ENCODE measurements around the gene RYR3.

Gene RYR3

GRCh38 chr15:33448961-33449606, 138.3 kb downstream of the RYR3 start:
- no peak for DNase-seq (ENCODE audit: low read depth in 2 of 2)

- no peak for DNase-seq (ENCODE audit: low read depth in 2 of 2)
Measured at GRCh38 chr15:33449810-33450209, 139.0 kb downstream of the RYR3 start.

DNA sequence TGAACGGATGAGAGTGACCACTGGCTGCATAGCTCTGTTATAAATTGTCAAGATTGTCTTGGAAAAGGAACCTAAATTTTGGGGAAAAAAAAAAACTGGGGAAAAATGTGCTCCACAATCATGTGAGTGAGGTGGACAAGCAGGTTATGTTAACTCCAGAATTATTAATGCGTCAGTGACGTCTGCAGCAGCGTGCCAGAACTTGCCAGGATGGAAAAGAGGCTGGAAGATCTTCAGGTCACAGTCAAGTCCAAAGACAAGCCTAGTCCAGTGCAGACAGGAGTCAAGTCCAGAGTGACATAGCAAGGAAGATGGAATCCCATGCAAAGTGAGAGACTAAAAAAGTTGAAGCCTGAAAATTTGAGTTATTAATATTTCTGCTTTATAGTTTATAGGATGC, 140.6 kb downstream of the RYR3 start:
- DNase-seq (ENCODE audit: low read depth in 2 of 2): no peak

GRCh38 chr15:33453761-33454160, 143.0 kb downstream of the RYR3 start:
- DNase-seq (ENCODE audit: low read depth in 2 of 2): no peak

DNA sequence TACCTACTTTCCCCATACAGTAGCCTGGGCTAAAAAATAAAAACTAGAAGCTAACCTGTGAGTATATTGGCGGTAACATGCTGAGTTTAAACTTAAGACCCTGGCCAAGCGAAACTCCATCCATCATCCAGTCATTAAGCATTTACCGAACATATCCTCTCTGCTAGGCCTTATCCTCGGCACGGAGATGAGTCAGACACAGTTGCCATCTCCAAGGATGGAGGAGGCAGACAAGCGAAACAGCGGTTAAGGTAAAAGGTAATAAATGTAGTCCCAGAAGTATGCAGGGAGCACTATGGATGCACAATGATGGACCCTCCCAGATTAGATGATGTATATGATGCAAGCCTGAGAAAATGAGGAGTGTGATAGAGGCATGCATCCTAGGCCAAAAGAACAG, 143.6 kb downstream of the RYR3 start:
- DNase-seq (ENCODE audit: low read depth in 2 of 2): no peak

GRCh38 chr15:33454996-33455395, 144.2 kb downstream of the RYR3 start:
- no peak for DNase-seq (ENCODE audit: low read depth in 2 of 2)

GRCh38 chr15:33458421-33458820, 147.7 kb downstream of the RYR3 start:
- no peak for DNase-seq (ENCODE audit: low read depth in 2 of 2)

DNA sequence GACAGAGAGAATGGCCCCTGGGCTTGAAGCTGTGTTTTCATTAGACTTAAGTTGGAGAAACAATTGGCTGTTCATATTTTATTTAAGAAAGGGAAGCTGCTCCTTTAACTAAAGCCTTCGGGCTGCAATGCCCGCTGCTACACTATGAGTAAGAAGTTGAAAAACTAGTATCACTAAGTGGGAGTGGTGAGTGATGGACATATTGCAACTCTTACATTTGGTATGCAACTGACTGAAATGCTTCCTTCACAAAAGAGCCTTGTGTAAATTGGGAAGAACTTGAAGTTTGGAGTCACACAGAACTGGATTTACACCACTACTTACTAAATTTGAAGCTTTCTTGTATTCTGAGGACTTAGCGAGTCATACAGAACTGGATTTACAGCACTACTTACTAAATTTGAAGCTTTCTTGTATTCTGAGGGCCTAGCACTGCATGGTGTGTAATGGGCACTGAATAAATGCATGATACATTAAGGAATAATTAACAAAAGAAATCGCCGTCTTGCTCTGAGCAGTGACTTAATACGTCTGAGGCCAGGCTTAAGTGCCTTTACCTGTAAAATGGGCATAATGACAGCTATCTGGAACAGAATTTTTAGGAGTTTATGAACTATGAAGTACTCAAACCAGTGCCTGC, 149.5 kb downstream of the RYR3 start:
- DNase-seq (ENCODE audit: low read depth in 2 of 2): no peak

DNA sequence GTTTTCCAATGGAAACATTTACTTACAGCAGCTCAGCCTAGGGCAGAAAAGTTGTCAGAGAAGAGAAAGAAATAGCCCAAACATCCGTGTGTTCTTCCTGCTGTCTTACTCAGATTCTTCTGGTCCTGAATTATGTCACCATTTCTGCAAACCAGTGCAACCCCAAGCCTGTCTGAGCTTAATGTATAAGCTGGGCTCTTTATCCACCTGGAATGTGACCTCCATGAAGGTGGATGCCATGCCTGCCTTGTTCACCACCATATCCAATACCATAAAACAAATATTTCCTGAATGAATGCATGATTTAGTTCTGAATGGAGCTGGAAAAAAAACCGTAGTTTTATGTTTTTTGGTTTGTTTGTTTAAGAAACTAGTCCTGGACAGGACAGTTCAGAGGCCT, 150.9 kb downstream of the RYR3 start:
- DNase-seq (ENCODE audit: low read depth in 2 of 2): no peak

DNA sequence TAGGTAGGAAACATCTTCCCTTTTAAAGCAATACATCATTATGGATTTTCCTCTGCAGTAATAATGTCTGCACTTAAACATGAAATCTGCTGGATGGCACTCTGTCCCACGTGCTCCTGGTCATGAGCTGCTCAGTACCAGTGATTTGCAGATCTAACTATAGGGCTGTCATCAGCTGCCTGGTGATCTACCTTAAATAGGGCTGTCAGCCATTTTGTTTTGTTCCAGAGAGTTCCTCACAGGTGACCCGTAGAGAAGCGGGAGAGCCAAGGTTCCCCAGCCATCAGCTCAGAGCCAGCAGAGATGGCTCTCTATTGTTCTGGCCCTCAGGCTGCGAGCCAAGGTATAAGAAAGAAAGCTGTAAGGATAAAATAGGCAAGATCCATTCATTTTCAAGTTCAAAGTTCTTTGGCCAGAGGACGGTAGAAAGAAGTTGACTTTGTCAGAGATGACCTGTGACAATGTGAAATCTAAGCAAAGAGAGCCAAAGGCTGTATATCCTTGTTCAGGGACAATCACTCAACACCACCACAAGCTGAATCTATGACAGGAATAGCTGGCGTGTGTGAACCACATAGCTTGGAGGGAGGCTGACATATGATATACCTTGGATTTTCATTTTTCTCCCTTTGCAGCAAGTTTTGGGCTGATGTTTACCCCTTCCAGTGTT, 156.5 kb downstream of the RYR3 start:
- no peak for DNase-seq (ENCODE audit: low read depth in 2 of 2)

DNA sequence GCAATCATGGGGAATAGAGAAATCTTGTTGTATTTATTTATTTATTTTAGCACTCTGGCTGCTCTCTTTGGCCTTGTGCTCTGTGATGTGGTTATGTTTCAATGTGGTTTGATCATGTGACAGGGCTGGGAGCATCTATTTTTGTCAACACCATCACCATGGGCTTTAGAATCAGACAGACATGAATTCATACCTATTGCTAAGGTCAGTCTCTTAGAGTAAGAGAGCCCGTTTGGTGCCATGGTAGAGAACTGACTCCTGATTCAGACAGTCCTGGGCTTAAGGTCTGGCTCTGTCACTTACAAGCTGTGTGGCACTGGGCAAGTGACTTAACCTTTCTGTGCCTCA, 157.0 kb downstream of the RYR3 start:
- DNase-seq (ENCODE audit: low read depth in 2 of 2): no peak

DNA sequence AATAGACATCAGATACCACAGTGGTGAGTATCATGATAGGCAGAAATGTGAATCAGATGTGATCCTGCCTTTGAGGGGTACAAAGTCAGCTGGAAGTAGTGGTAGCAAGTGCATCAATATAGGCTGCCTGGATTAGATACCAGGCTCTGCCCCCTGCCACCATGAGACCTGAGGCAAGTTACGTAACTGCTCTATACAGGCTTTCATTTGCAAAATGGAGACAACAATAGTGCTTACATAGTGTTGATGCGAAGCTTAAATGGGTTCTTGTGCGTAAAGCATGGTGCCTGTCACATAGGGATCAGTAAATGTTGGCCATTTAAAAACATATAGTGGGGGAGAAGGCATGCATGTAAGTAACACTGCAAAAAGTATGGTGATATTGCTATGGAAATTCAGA, 158.0 kb downstream of the RYR3 start:
- no peak for DNase-seq (ENCODE audit: low read depth in 2 of 2)

DNA sequence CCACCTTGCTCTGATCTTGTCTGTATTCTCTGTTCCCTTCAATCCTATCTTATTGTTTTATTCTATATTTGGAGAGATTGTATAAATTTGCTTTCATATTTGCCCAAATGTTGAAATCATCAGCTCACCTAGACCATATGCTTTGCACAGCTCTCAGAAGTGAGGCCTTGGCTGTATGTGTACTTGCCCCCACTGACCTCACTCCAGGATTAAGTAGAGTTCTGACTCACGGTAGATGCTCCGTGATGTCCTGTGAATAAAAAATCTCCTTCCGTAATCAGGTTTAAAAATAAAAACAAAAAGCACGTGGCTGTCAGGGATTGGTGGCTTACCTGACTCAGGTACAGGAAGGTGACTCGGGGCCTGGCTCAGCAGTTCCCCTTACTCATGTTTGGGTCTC, 162.2 kb downstream of the RYR3 start:
- DNase-seq (ENCODE audit: low read depth in 2 of 2): no peak

GRCh38 chr15:33473714-33474113, 162.9 kb downstream of the RYR3 start:
- DNase-seq (ENCODE audit: low read depth in 2 of 2): no peak

DNA sequence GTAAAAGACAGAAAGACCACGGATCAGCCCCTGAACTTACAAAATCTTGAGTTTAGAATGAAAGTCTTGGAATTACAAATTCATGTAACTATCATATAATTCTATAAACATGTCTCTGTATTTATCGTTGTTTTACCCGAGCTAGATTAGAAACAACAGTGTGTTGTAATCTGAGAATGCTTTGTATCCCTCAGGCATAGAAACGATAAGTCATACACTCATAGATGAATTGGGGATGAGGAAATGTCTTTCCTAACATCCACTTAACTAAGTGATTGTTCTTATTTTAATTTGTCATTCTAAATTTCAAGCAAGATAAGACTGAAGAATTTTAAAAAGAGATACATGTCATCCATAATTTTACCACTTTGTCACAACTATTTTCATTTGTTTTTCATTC, 165.3 kb downstream of the RYR3 start:
- no peak for DNase-seq (ENCODE audit: low read depth in 2 of 2)

GRCh38 chr15:33476908-33477307, 166.1 kb downstream of the RYR3 start:
- no peak for DNase-seq (ENCODE audit: low read depth in 2 of 2)

DNA sequence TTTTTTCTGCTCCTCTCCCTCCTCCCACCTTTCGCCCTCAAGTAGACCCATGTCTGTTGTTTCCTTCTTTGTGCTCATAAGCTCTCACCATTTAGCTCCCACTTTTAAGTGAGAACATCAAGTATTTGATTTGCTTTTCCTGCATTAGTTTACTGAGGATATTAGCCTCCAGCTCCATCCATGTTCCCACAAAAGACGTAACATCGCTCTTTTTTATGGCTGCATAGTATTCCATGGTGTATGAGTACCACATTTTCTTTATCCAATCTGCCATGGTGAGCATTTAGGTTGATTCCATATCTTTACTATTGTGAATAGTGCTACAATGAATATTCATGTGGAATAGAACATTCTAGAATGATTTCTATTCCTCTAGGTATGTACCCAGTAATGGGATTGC, 178.6 kb downstream of the RYR3 start:
- DNase-seq (ENCODE audit: low read depth in 2 of 2): no peak

DNA sequence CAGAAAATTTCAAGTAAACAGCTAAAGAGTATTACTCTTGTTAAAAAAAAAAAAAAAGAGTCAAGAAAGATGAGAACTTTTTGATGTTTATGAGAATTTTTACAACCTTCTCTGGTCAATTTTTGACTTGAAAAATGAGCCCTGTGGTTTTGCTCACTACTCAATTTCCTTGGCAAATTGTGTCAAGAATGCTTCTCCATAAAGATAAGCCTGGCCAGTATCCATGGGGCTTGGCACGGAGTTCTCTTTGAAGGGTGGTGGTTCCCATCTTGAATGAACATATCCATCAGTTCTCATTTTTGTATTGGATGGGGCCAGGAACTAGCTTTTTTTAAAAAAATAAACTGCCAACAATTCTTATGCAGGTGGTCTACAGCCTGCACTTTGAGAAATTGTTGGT, 179.9 kb downstream of the RYR3 start:
- DNase-seq (ENCODE audit: low read depth in 2 of 2): no peak

- no peak for DNase-seq (ENCODE audit: low read depth in 2 of 2)
Measured at GRCh38 chr15:33492434-33493052, 181.8 kb downstream of the RYR3 start.

DNA sequence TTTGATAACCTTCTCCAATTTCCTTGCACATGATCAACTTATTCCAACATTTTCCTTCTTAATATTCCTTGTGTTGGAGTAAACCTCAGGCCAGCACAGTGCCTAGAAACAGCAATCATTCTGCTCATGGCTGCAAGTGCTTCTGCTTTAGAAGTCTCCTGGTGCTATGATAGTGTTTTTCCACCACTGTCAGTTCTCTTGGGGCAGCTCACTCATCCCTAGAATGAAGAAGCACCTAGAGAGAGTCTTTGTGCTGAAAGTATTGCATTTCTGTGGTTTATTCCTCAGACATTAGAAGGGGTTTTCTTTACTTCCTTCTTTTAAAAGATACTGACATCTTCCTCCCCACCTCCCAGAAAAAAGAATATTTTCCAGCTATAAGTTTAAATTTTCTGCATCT, 183.5 kb downstream of the RYR3 start:
- no peak for DNase-seq (ENCODE audit: low read depth in 2 of 2)

GRCh38 chr15:33500432-33501195, 189.8 kb downstream of the RYR3 start:
- DNase-seq (ENCODE audit: low read depth in 2 of 2): no peak

DNA sequence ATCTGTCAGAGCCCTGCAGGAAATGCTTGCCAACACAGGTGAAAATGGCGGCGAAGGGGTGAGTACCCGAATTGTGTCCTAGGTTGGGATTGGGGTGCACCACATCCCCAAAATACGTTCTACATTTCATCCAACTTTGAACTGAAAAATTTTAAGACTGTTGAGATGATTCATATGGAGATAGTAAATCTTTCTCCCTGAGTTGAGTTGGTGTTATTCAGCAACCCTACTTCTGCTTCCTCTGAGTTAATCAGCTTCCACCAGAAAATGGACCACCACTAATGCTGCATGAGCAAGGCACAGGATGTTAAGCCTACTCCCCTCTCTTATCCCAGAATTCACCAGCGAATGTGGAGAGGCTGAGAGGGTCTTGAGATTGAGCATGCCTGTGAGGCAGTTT, 192.9 kb downstream of the RYR3 start:
- no peak for DNase-seq (ENCODE audit: low read depth in 2 of 2)

Data from stimulated activated CD4-positive, alpha-beta T cell treated with anti-CD3 and anti-CD28 coated beads, Interleukin-1b, Interleukin-23, amount 100 ng/mL, for 1 hour (primary cell).